HG03280 (cell line): ENCODE data around the gene UBE2C.
A peak's percentile ranks its signal among the peaks of the same experiment; 100 is the strongest.
"Not testable (repeated sequence)": the region's sequence is repeated elsewhere in the genome, so short reads cannot be mapped to it uniquely, and the experiment has no call there.

Experiments used
- ATAC-seq: cut with Tn5 transposase; IDR thresholded peaks from one replicate; pipeline ENCODE4 v1.9.1; 2021; ENCODE audit warnings: mild to moderate bottlenecking, moderate library complexity; ENCODE audit not compliant: unreplicated experiment

Gene UBE2C

DNA sequence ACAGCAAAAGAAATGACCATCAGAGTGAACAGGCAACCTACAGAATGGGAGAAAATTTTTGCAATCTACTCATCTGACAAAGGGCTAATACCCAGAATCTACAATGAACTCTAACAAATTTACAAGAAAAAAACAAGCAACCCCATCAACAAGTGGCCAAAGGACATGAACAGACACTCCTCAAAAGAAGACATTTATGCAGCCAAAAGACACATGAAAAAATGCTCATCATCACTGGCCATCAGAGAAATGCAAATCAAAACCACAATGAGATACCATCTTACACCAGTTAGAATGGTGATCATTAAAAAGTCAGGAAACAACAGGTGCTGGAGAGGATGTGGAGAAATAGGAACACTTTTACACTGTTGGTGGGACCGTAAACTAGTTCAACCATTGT, 14.9 kb upstream of the UBE2C start:
- not testable (repeated sequence) for ATAC-seq

DNA sequence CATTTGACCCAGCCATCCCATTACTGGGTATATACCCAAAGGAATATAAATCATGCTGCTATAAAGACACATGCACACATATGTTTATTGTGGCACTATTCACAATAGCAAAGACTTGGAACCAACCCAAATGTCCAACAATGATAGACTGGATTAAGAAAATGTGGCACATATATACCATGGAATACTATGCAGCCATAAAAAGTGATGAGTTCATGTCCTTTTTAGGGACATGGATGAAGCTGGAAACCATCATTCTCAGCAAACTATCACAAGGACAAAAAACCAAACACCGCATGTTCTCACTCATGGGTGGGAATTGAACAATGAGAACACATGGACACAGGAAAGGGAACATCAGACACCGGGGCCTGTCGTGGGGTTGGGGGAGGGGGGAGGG, 14.5 kb upstream of the UBE2C start:
- not testable (repeated sequence) for ATAC-seq

DNA sequence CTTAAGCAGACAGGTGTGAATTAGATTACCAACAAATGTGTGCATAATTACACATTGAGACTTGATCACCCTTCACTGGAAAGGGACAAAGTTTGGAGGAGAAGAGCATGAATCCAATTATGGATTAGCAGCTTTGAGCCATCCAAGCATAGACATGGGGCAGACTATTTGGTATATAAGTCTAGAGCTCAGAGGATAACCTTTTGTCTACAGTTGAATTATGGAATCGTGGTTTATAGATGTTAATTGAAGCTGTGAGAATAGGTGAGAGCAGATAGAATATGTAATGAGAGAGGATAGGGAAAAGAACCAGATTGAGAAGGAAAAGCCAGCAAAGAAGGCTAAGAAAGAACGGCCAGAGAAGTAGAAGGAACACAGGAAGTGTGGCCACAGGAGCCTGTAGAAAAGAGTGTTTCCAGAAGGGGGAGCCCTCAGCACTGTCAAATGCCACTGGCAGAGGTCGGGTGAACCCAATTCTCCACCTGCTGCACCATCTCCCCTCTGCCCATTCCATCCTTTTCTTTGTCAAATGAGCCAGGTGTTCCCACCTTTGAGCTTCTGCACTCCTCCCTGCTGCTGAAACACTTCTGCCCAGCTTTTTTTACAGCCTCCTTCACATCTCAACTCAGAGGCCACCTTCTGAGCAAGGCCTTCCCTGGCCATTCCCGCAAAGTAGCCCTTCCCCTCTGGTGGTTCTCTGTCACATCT, 13.4 kb upstream of the UBE2C start:
- peak; percentile 52 for ATAC-seq

DNA sequence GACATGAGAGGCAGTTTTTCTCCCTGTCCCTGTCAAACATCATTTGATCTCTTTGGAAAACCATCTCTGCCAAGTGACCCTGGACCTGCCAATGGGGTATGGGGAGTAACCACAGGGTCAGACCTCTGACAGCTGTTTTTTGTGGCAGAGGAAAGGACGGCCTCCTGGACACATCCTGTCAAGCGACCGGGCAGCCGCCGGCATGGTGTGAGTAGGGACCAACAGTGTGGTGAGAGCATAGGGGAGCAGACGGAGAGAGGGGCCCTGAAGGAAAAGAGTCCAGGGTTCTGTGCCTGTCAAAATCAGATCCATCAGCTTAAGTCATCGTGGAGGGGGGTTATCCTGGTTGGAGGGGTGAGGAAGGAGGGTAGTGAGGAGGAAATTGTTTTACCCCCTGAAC, 10.6 kb upstream of the UBE2C start:
- ATAC-seq, result no peak

DNA sequence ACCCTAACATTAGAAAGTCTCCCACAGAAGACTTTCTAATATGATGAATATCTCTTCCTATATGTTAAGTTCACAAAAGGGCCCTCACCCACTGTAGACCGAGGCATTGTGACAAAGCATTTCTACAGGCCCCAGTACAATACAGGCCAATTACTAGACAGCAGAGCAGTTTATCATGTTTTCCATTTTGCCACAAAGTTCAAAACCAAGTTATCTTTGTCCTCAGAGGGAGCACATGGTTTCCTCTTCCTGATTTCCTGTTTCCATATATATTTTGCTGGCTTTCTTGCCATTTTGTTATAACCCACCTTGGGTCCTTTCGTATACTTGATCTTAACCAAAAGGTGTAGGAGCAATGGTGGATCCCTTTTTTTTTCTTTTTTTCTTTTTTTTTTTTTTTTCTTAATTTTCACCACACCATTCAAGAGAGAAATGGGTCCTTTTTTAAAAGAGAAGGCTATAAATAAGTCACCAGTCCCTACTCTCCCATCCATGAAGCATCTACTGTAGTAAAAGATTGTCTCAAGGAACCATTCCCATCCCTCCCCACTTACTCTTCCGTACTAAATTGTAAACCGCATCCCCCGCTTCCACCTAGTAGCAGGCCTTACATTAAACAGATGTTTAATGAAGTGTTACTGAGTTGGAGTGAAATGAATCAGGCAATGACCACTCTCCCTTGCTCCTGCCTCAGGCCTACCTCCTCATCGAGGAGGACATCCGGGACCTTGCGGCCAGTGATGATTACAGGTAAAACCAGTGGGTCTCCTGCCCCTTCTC, 2.1 kb upstream of the UBE2C start:
- no peak for ATAC-seq

DNA sequence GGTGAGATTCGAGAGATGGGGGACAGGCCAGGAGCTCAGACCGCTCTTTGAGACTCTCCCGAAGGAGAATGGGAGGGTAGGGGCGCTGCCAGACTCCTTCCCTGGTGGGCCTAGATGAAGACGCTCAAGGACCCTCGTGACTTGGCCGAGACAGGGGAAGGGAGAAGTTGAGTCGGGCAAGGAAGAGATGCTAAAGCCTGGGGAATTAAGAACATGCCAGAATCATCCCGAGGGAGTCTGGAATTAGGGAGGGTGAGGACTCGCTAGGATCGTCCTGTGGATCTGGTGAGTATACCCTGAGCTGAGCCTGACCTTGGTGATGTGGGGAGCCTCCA, 529 bp downstream of the UBE2C start:
- ATAC-seq, result no peak

DNA sequence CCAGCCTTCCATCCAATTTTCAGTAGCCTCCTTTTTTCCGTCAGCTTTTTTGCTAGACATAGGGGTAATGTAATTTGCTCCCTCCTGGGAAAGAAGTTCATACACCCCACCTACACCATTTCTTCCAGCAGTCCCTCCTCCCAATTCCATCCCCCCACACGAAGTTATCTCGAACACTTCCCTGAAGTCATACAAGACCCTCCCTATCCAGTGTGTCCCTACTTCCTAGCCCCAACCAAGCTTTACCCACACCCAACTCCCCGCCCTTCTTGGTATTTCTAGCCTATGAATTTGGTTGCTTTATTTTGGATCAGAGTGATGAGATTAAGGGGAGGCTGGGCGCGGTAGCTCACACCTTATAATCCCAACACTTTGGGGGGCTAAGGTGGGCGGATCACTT, 1.0 kb downstream of the UBE2C start:
- no peak for ATAC-seq

DNA sequence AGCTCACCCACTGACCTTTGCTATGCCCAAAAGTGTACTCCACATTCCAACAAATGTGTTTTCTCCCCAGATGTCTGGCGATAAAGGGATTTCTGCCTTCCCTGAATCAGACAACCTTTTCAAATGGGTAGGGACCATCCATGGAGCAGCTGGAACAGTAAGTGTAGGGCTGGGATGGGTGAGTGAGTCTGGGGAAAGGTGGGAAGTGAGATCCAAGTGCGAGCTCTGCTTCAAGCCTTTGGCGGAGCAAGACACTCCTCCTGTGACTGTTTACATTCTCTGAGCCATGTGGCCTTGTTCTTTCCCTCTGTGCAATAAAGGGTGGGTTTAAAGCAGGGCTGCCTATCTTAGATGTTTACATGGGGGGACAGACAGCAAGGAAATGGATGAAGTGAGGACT, 1.9 kb downstream of the UBE2C start:
- ATAC-seq, result no peak

DNA sequence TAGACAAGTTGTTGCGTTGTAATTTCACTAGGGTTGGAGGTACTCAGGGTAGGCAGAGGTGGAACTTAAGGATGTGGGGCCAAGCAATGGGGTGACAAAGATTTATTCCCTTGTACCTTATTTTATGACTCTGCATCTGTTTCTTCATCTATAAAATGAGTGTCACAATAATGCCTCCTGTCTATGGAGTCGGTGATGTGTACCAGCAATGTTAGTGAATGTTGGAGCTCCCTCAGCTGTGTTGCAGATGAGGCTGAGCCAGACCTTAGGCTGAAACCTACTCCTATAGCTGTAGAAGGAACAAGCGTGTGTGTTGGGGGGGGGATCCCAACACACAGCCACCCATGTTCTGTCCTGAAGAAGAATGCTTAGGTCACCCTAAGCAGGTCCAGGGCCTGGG, 4.5 kb downstream of the UBE2C start:
- no peak for ATAC-seq

DNA sequence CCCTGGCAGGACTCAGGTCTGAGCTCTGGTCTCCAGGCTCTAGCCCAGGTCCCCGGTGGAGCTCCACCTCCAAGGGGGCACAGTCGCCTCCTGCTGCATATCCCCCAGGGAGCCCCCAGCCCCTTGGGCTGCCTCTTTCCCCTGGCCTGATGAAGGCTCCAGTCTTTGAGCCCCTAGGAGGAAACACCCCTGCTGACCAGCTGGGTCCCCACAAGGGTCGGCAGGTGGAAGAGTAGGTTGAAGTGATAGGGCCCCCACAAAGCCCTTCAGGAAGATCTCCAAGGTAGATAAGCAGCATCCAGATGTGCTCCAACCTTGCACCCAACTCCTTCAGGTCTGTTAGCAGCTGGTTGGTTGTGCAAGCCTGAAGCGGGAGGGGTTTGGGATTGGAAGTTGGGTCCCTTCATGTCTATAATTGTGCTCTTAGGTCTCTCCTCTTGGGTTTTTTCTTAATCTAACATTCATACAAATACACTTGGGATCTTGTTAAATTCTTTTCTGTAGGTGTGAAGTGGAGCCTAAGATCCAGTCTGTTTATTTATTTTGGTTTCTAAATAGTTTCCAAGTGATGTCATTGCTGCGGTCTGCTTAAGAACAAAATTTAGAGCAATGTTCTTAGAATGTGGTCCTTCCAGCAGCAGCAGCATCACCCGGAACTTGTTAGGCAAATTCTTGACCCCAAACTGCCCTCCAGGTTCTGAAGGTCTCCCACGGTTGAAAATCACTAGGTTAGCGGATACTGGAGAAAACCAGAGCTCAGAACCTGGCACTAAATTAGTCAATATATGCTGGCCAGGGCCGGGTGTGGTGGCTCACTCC, 5.1 kb downstream of the UBE2C start:
- no peak for ATAC-seq

DNA sequence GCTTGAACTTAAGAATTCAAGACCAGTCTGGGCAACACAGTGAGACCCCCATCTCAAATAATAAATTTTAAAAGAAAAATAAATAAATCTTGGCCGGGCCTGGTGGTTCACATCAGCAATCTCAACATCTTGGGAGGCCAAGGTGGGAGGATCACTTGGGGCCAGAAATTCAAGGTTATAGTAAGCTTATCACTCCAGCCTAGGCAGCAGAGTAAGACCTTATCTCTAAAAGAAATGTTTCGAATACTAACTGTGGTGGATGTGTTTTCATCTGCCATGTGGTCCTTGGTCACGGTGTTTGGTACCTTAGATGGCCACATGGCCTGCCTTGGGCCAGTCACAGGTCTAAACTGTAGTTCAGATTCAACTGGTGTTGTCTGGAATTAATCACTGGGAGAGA, 5.8 kb downstream of the UBE2C start:
- ATAC-seq, result no peak

DNA sequence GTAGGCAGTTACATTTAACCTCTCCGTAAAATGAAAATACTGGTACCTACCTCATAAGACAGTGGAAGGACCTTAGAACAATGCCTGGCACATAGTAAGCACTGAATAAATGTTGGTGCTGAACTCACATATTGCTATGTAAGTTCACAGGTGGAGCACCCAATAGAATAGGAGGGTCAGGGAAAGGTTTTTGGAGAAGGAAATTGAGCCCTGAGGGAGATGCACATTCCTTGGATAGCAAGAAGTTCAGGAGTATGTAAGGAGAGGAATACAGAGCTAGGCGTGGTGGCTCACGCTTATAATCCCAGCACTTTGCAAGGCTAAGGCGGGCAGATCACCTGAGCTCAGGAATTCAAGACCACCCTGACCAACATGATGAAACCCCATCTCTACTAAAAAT, 7.0 kb downstream of the UBE2C start:
- no peak for ATAC-seq

DNA sequence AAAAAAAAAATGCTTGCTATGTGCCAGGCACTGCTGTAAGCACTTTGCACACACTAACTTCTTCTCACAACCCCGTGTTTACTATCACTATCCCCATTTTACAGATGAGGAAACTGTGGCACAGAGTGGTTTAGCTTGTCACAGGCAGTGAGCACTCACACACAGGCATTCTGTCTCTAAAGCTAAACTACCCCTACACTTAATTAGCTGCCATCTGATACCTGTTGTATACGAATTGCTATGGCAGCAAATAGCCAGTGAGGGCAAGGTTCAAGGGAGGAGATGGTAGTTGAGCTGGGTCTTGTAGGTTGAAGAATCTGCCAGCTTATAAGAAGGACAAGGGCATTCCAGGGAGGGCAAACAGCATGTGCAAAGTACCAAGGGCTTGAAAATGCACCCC, 9.5 kb downstream of the UBE2C start:
- no peak for ATAC-seq

DNA sequence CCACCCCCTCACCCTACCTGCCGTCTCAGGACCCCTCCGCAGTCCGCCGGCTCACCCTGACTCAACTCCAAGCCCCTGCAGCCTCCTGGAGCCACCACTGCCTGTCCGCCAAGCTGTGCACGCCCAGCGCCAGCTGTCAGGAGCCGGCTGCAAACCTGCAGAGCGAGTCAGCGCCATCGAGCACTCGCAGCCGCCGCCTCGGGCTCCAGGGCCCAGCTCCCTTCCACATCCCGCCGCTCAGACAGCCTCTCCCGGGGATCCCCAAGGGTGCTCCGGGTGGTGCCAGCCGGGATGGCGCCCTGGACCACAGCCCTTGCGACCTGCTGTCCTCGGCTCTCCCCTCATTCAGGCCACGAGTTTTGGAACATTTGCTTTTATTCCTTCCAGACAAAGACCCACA, 10.4 kb downstream of the UBE2C start:
- no peak for ATAC-seq

DNA sequence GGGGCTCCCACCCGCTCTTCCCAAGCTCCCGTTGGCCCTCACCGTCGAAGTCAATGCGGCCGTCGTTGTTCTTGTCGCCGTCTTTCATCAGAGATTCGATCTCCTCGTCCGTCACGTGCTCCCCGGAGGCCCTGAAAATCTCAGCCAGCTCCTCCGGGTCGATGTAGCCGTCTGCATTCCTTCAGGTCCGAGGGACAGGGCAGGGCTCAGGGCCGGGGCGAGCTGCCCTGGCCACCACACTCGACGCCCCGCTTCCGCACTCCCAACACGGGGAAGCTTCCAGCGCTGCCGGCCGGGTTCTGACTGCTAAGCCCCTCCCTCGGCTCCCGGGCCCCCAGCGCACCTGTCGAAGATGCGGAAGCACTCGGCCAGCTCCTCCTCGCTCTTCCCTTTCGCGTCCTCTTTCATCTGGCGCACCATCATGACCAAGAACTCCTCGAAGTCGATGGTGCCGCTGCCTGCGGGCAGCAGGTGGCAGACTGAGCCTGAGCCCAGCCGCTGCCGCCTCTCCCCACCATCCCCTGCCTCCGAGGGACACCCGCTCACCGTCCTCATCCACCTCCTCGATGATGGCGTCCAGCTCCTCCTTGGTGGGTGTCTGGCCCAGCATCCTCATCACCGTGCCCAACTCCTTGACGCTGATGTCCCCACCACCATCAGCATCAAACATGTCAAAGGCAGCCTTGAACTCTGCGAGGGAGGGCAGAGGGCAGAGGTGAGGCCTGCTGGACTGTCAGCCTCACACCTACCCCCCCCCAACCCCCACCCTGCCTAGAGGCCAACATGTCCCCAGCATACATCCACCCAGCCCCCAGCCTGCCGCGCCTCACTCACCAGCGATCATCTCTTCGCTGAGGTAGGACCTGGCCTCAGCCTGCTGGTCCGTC, 11.7 kb downstream of the UBE2C start:
- no peak for ATAC-seq

DNA sequence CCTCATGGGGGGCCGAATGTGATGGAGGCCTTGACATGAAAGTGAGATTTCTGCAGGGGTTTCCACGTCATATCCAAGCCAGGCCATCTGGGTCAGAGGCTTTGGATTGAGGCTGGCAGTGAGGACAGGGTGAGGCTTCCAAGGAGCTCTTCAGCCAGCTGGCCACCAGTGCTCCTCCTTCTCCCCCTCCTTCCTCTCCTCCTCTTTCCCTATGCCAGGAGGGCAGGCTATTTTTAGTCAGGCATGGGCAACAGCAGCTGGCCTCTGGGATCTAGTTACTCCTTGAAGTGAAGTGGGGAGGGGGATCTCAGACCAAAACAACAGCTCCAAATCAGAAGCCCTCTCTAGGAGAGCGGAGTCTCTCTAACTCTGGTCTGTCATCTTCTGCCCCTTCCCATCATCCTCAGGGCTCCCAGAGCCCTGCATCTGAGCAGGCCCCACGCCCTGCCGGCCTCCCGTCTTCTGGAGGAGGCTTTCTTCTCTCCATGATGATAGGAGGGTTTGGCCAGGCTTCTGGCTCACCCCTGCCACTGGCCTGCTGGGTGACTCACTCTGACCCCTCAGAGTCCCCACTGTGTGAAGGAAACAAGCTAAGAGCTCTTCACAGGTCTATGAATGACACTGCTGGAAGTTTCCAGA, 14.1 kb downstream of the UBE2C start:
- no peak for ATAC-seq

DNA sequence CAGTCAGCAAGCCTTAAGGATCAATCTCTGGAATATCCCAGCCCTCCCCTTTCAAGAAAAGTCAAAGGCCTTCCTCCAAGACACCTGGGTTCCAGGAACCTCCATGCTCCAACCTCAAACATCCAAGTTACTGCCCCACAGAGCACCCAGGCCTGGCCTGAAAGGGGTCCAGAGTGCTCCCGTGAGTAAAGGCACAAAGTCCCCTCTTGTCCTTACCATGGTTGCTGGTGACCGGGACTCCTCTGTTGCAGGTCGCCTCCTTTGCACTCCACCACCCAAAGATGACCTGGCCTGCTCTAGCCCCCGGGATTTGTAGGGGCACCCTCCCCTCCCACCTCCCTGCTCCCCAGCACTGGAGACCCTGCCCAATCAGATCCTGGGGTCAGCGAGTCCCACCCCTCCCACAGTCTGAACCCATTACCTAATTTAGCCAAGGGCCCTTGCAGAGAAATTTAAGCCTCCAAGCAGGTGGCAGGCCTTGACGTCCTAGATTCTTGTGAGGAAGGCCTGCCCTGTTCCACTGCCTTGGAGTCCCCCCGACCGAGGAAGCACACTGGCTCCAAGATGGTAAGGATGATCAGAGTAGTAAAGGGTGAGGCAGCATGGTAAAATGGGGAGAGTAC, 14.7 kb downstream of the UBE2C start, which contains the start of gene TNNC2:
TSS of gene TNNC2 (minus strand) at position 283 of the 623 bp plus-strand sequence. CDS start at position 219, 64 bp downstream.
- ATAC-seq, result no peak

DNA sequence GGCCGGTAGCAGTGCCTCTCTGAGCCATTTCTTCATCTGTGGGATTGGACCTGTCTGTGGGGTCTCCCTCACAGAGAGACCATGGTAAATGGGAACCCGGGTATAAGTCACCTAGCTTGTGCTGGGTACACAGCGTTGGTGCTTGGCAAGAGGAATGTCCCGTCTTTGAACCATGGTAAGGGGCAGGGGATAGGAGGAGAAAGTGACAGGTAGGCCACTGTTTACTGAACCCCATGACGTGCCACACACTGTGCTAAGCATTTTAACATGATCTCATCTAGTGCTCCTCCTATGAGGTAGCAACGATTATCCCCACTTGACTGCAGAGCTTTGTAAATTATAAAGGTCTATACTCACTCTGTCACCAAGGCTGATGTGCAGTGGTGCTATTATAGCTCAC, 15.3 kb downstream of the UBE2C start:
- ATAC-seq, result no peak

DNA sequence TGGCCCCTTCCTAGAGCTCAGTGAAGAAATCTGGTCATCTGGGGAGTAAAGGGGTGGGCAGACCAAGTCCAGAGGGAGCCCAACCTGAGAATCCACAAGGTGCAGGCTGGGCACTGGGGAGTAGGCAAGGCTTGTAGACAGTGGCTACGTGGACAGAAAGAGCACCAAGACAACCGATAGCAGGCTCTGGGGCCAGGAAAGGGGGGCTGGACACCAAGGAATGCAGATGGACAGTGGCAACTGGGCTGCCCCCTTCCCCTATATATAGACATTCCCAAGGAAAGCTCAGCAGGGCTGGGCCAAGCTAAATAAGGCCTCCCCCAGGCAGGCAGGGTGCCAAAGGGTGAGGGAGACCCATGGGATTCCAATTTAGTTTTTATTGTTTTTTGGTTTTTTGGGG, 16.1 kb downstream of the UBE2C start:
- ATAC-seq, result no peak

DNA sequence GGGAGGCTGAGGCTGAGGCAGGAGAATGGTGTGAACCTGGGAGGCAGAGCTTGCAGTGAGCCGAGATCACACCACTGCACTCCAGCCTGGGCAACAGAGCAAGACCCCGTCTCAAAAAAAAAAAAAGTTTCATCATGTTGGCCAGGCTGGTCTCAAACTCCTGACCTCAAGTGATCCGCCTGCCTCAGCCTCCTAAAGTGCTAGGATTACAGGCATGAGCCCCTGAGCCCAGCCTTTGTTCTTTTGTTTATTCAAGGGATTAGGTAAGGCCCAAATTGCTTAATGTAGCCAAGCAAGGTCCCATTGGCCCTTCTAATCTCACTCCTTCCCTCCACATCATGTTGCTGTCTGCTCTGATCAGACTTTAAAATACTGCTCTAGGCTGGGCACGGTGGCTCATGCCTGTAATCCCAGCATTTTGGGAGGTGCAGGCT, 17.2 kb downstream of the UBE2C start:
- ATAC-seq, result not testable (repeated sequence)
